Upper lobe of left lung (tissue), 6 donors: ENCODE data around the gene SDS. TPM values are rescaled to one million over a fixed set of nuclear protein-coding genes. Genes with fewer than 3 reads are reported as not detected.

Experiments used
- ATAC-seq, 2 donors: fragments of 200-7000 bp; cut with Tn5 transposase; one replicate each; pipeline ENCODE4 v1.9.1; 2022; ENCODE audit warnings: mild to moderate bottlenecking in 2 of 2, moderate library complexity in 2 of 2; ENCODE audit not compliant: low FRiP score in 2 of 2
- DNase-seq, 2 donors: peaks; one replicate each; pipeline ENCODE4 v3.0.0-alpha.2; 2019 to 2020
- H3K27ac ChIP-seq, 4 donors: fragments of 200-600 bp; sonication (generic); one replicate each; pipeline ENCODE4 v1.5.1; 2016 to 2019
- H3K27me3 ChIP-seq, 4 donors: fragments of 200-600 bp; sonication (generic); one replicate each; pipeline ENCODE4 v1.5.1; 2017 to 2019
- H3K36me3 ChIP-seq, 4 donors: fragments of 200-600 bp; sonication (generic); one replicate each; pipeline ENCODE4 v1.5.1; 2016 to 2019
- H3K4me1 ChIP-seq, 4 donors: fragments of 200-600 bp; sonication (generic); one replicate each; pipeline ENCODE4 v1.5.1; 2018 to 2019
- H3K4me3 ChIP-seq, 4 donors: fragments of 200-600 bp; sonication (generic); one replicate each; pipeline ENCODE4 v1.5.1; 2017 to 2019; ENCODE audit warnings: mild to moderate bottlenecking in 2 of 4, moderate library complexity in 1 of 4
- H3K9me3 ChIP-seq, 4 donors: fragments of 200-600 bp; sonication (generic); one replicate each; pipeline ENCODE4 v1.5.1; 2018 to 2019
- EP300 ChIP-seq, 4 donors: sonication (generic); formaldehyde crosslinking; IDR thresholded peaks; one replicate each; pipeline ENCODE4 v1.5.1; 2017; ENCODE audit warnings: antibody characterized with exemption in 4 of 4, control low read depth in 2 of 4
- POLR2A ChIP-seq, 4 donors: fragments of 450-650 bp; IDR thresholded peaks; one replicate each; pipeline ENCODE4 v1.5.1; 2016 to 2017; ENCODE audit warnings: antibody characterized with exemption in 4 of 4, mild to moderate bottlenecking in 2 of 4
- POLR2AphosphoS5 ChIP-seq, 2 donors: sonication (generic); formaldehyde crosslinking; IDR thresholded peaks; one replicate each; pipeline ENCODE4 v1.5.1; 2017; ENCODE audit warnings: antibody characterized with exemption in 2 of 2
- WGBS, 2 donors: methylation state at CpG; one replicate each; pipeline ENCODE4 v1.1.5; 2017 to 2018; 5-methylcytosine and 5-hydroxymethylcytosine counted together
- total RNA-seq, 6 donors: library from RNA; depleted of rRNA in 4 of 6; stranded (reverse); fragments of >200 nt in 4 of 6; gene quantifications; one replicate each; pipeline versions ENCODE4 v1.1.0 to v1.2.1, GENCODE V29; 2016 to 2021
- TF ChIP-seq, protein P1 (sequence below), 6 experiments: fragments of 450-650 bp in 4 of 6; fragments of 200-600 bp in 2 of 6; sonication (generic) in 2 of 6; IDR thresholded peaks; one replicate each; pipeline ENCODE4 v1.5.1; 2016 to 2019; ENCODE audit warnings: antibody characterized with exemption in 6 of 6
- donor health status: DM: no; HTN: no; CAD: no; lungs with moderate emphysema.
- donor health status: DM: no; HTN: yes; CAD: no; lungs with severe emphysema.

The SDS gene
- total RNA-seq, 6 donors from 2014 or later: 1.00 to 4.0 (median 2.4) TPM

DNA sequence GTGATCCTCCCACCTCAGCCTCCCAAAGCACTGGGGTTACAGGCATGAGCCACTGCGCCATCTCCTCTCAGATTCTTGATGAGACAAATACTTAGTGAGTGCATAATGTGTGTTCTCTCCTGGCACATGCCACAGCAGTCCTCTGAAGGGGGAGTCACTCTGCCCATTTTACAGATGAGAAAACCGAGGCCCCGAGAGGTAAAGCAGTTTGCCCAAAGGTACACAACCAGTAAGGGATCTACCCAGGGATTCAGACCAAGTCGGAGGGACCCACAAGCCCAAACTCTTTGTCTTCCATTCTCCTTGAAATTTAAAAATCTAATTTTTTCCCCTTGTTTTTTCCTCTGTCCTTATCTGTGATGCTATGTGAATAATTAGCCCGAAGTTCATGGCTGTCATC is 39.0 kb downstream of the SDS start:
- WGBS, 2 donors: 94 to 95% methylated on average over 5 of the region's 5 CpGs
- ATAC-seq (no peak), DNase-seq (no peak)
- Histone ChIP-seq H3K27me3 (no peaks in the 10 kb centered on the region), H3K4me3 (no peak overlapping the region), H3K27ac (no peak overlapping the region), H3K36me3 (peaks cover 0 to 9% (median 1%) of the 10 kb centered on the region in 4 donors), H3K4me1 (peaks cover under 1 to 9% (median 5%) of the 10 kb centered on the region in 4 donors), H3K9me3 (no peaks in the 10 kb centered on the region)
- no peak for TF ChIP-seq EP300 (IDR thresholded peaks at IDR 0.05)
- TF ChIP-seq, protein P1, sequence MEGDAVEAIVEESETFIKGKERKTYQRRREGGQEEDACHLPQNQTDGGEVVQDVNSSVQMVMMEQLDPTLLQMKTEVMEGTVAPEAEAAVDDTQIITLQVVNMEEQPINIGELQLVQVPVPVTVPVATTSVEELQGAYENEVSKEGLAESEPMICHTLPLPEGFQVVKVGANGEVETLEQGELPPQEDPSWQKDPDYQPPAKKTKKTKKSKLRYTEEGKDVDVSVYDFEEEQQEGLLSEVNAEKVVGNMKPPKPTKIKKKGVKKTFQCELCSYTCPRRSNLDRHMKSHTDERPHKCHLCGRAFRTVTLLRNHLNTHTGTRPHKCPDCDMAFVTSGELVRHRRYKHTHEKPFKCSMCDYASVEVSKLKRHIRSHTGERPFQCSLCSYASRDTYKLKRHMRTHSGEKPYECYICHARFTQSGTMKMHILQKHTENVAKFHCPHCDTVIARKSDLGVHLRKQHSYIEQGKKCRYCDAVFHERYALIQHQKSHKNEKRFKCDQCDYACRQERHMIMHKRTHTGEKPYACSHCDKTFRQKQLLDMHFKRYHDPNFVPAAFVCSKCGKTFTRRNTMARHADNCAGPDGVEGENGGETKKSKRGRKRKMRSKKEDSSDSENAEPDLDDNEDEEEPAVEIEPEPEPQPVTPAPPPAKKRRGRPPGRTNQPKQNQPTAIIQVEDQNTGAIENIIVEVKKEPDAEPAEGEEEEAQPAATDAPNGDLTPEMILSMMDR (IDR thresholded peaks at IDR 0.05): no peak

- no peak for DNase-seq
- WGBS, 2 donors: 57 to 64% methylated on average over 12 of the region's 12 CpGs
- peaks cover 10 to 25% (median 15%) of the 10 kb centered on the region in 4 donors for H3K4me1 ChIP-seq
- peaks cover 0 to 6% (median 0%) of the 10 kb centered on the region in 4 donors for H3K36me3 ChIP-seq
- no peak for TF ChIP-seq EP300 (IDR thresholded peaks at IDR 0.05)
- TF ChIP-seq, protein P1 (IDR thresholded peaks at IDR 0.05): no peak
- TF ChIP-seq POLR2A (IDR thresholded peaks at IDR 0.05): no peak
- TF ChIP-seq POLR2AphosphoS5 (IDR thresholded peaks at IDR 0.05): no peak
- no peak overlapping the region for H3K4me3 ChIP-seq
- ATAC-seq: no peak
- H3K27ac ChIP-seq: no peak overlapping the region
- no peaks in the 10 kb centered on the region for H3K9me3 ChIP-seq
- no peaks in the 10 kb centered on the region for H3K27me3 ChIP-seq
Observed at GRCh38 chr12:113361574-113362370, 41.9 kb downstream of the SDS start.

GRCh38 chr12:113359939-113360748 is 43.5 kb downstream of the SDS start:
- 68 to 80% methylated on average over 9 of the region's 9 CpGs for WGBS, 2 donors
- H3K4me1 ChIP-seq: peaks cover 10 to 25% (median 15%) of the 10 kb centered on the region in 4 donors
- no peaks in the 10 kb centered on the region for H3K9me3 ChIP-seq
- DNase-seq (peak in 1 of 2 donors; percentile 35), ATAC-seq (no peak)
- H3K27ac ChIP-seq: peak overlapping the region in 3 of 4 donors; percentile 13 to 91 (median 88)
- H3K4me3 ChIP-seq: peak overlapping the region in 2 of 4 donors; percentile 11 to 71
- no peaks in the 10 kb centered on the region for H3K36me3 ChIP-seq
- peak in 1 of 4 donors; percentile 12 for TF ChIP-seq POLR2A (IDR thresholded peaks at IDR 0.05)
- TF ChIP-seq, protein P1 (IDR thresholded peaks at IDR 0.05): no peak
- H3K27me3 ChIP-seq: no peaks in the 10 kb centered on the region

DNA sequence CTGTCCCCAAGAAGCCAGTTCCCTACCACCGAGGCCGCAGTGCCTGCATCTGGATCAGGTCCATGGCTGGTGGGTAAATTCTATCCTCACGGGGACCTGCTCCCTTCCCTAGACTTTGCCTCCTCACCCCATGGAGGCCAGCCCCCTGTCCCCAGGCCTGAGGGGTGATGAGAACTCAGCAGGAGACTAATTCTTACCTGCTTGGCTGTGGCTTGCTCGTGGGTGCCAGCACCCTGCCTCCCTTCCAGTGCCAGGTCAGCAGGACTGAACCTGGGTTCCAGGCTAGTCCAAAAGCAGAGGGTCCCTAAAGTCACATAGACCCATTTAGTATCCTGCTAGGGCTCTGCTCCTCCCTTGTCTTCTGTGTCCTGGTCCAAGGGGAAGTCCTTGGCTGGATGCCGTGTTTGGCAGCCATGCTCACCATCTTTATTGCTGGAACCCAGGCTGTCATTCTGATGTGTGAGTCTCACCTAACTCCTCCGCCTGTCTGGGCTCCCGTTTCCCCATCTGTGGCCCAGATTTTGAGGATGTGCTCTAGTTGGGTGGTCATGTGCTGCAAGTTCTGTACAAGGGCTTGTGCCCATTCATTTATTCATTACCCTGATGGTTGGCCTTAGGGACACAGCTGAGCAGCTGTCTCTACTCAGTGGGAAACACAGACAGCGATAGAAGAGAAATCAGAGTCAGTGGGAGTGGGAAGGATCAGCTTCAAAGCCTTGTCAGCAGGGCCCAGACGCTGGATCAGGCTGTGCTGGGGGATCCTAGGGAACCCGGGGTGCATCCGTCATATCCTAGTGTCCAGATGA is 44.4 kb downstream of the SDS start:
- WGBS, 2 donors: 52 to 63% methylated on average over 7 to 10 of the region's 11 CpGs
- H3K9me3 ChIP-seq: no peaks in the 10 kb centered on the region
- peak overlapping the region; percentile 74 to 91 (median 86) for H3K27ac ChIP-seq
- peaks cover 10 to 25% (median 15%) of the 10 kb centered on the region in 4 donors for H3K4me1 ChIP-seq
- DNase-seq (no peak), ATAC-seq (peak; percentile 3 to 36)
- no peak for TF ChIP-seq EP300 (IDR thresholded peaks at IDR 0.05)
- TF ChIP-seq POLR2A (IDR thresholded peaks at IDR 0.05): no peak
- TF ChIP-seq POLR2AphosphoS5 (IDR thresholded peaks at IDR 0.05): no peak
- TF ChIP-seq, protein P1 (IDR thresholded peaks at IDR 0.05): no peak
- no peaks in the 10 kb centered on the region for H3K27me3 ChIP-seq
- no peaks in the 10 kb centered on the region for H3K36me3 ChIP-seq
- peak overlapping the region; percentile 67 to 88 (median 72) for H3K4me3 ChIP-seq
